ENCODE measurements around the gene SH3GL2.

Gene SH3GL2

DNA sequence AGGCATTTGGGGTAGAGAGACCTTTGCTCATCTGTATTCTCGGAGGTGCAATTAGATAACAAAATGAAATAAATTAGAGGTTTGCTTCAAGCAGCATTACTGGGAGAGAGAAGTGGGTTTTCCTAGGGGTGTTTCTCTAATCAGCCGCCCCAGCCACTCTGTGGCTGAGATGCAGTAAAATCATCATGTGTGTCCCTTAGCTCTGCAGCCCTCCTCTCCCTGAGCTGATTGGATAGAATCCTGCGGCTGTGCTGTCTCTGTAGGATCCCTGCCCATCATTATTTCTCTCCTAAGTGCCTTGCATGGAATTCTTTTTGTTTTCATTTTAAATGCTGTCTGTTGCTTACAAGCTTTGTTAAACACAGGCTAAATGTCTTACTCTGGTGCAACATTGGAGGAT, 171.4 kb downstream of the SH3GL2 start:
- no peak for TF ChIP-seq CTCF (IDR thresholded peaks at IDR 0.05; ENCODE audit: borderline replicate concordance, control extremely low read depth, extremely low read depth, insufficient read depth, missing control alignments)
- DNase-seq (ENCODE audit: low spot score): no peak
- in situ Hi-C loops (cut with MboI; ENCODE audit: low sequenced_read_pairs, unreplicated experiment): no loop called here

GRCh38 chr9:17751486-17751885, 172.6 kb downstream of the SH3GL2 start:
- no peak for TF ChIP-seq CTCF (IDR thresholded peaks at IDR 0.05; ENCODE audit: borderline replicate concordance, control extremely low read depth, extremely low read depth, insufficient read depth, missing control alignments)
- in situ Hi-C loops (cut with MboI; ENCODE audit: low sequenced_read_pairs, unreplicated experiment): no loop called here
- no peak for DNase-seq (ENCODE audit: low spot score)

DNA sequence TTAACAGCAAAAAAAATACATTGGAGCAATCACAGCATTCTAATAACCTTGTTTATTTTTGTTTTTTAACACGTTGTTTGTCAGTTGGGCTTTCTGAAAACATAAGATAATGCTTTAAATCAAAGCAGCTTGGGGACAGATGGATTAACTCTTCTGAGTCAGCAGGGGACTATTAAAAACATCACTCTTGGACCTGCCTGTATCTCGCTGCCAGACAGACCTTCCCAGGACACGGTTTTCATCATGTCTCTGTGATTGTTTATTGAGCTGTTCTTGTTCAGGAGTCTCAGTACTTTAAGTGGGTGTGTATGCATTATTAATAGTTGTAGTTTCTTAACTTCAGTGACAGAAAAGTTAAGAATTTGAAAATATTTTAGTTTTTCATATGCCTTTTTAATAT, 173.2 kb downstream of the SH3GL2 start:
- DNase-seq (ENCODE audit: low spot score): no peak
- in situ Hi-C loops (cut with MboI; ENCODE audit: low sequenced_read_pairs, unreplicated experiment): no loop called here
- no peak for TF ChIP-seq CTCF (IDR thresholded peaks at IDR 0.05; ENCODE audit: borderline replicate concordance, control extremely low read depth, extremely low read depth, insufficient read depth, missing control alignments)

DNA sequence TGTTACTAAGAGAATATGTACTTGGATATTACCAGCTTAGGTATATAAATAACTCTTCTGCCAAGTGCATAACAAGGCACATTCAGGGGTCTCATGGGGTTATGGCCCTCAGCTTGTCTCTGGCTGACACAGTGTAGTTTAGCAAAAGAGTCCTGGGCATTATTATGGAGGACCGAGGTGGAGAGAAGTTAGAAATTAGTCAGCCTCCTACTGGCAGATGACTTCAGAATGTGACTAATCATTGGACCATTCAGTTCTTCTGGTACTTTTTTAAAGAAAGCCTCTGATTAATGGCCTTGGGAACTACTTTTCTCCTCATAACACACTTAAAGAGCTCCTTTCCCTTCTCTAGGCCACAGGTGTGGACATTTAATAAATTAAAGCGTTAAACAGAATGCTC, 178.9 kb downstream of the SH3GL2 start:
- in situ Hi-C loops (cut with MboI; ENCODE audit: low sequenced_read_pairs, unreplicated experiment): no loop called here
- no peak for TF ChIP-seq CTCF (IDR thresholded peaks at IDR 0.05; ENCODE audit: borderline replicate concordance, control extremely low read depth, extremely low read depth, insufficient read depth, missing control alignments)
- DNase-seq (ENCODE audit: low spot score): no peak

- TF ChIP-seq CTCF (IDR thresholded peaks at IDR 0.05; ENCODE audit: borderline replicate concordance, control extremely low read depth, extremely low read depth, insufficient read depth, missing control alignments): no peak
Measured at GRCh38 chr9:17760250-17760649, 181.4 kb downstream of the SH3GL2 start.

DNA sequence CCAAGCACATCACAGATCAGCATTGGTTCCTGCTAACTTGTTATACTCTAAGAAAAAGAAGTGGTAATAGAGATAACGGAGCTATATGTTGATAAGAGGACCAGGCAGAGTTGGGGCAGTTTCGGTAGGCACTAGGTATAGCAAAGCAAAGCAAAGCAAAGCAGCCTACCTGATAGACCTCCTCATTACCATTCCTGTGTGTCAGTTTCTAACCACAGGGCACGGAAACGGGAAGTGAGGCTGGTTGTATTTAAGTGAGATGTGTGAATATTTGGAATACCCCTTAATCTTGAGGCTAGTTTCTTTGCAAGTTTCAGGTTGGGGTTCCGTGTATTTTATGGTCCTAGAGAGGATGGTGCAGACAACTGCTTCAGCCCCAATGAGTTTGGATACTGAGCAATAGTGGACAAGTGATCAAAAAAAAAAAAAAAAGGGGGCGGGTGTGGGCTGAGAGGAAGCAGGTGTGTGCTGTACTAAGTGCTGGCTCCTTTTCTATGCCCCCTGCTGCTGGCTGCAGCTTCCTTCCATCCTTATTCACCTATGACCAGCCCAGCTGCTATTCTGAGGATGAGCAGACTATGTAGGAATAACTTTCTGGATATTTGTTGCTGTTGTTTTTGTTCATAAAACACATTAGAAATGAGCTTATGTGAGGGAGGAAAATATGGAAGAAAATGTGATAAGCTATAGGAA, 183.3 kb downstream of the SH3GL2 start:
- no peak for TF ChIP-seq CTCF (IDR thresholded peaks at IDR 0.05; ENCODE audit: borderline replicate concordance, control extremely low read depth, extremely low read depth, insufficient read depth, missing control alignments)
- in situ Hi-C loops (cut with MboI; ENCODE audit: low sequenced_read_pairs, unreplicated experiment): no loop called here
- no peak for DNase-seq (ENCODE audit: low spot score)

More at GRCh38 chr9:17760250-17760649, 181.4 kb downstream of the SH3GL2 start:
- no peak for DNase-seq (ENCODE audit: low spot score)
- in situ Hi-C loops (cut with MboI; ENCODE audit: low sequenced_read_pairs, unreplicated experiment): no loop called here

All from GM13976 (cell line).